Mesenchymal stem cell (in vitro differentiated cells and primary cell): ENCODE data around the gene FAM20B.
"Not testable (repeated sequence)": the region's sequence is repeated elsewhere in the genome, so short reads cannot be mapped to it uniquely, and the experiment has no call there.

ENCODE experiments used
- DNase-seq: peaks from one replicate; pipeline ENCODE4 v3.0.0-alpha.2; 2013
- H2AFZ ChIP-seq: one replicate; pipeline ENCODE4 v1.6.1; 2013; ENCODE audit warnings: low read depth, mild to moderate bottlenecking, control low read depth, inconsistent platforms, low read length, moderate library complexity
- H2AK5ac ChIP-seq: 2 replicates; pipeline ENCODE4 v1.6.1; 2013; ENCODE audit warnings: low read length, moderate library complexity, mild to moderate bottlenecking, inconsistent platforms; ENCODE audit not compliant: severe bottlenecking
- H2BK120ac ChIP-seq: one replicate; pipeline ENCODE4 v1.6.1; 2013; ENCODE audit warnings: low read depth, mild to moderate bottlenecking, inconsistent platforms, low read length, moderate library complexity
- H2BK12ac ChIP-seq, 2 experiments: one replicate each; pipeline ENCODE4 v1.6.1; 2013; ENCODE audit warnings: inconsistent platforms in 2 of 2, low read length in 2 of 2, mild to moderate bottlenecking in 2 of 2, moderate library complexity in 2 of 2, control low read depth in 1 of 2
- H2BK15ac ChIP-seq: one replicate; pipeline ENCODE4 v1.6.1; 2013; ENCODE audit warnings: mild to moderate bottlenecking, low read depth, inconsistent platforms; ENCODE audit not compliant: poor library complexity, severe bottlenecking
- H2BK5ac ChIP-seq: 2 replicates; pipeline ENCODE4 v1.6.1; 2013; ENCODE audit warnings: low read depth, mild to moderate bottlenecking, low read length, control low read depth, inconsistent platforms; ENCODE audit not compliant: poor library complexity, severe bottlenecking
- H3K14ac ChIP-seq, 2 experiments: one replicate each; pipeline ENCODE4 v1.6.1; 2013; ENCODE audit warnings: inconsistent platforms in 2 of 2, low read length in 2 of 2, control low read depth in 1 of 2, mild to moderate bottlenecking in 1 of 2, moderate library complexity in 1 of 2
- H3K18ac ChIP-seq, 2 experiments: one replicate each; pipeline ENCODE4 v1.6.1; 2013; ENCODE audit warnings: inconsistent platforms in 2 of 2, low read length in 2 of 2, control low read depth in 1 of 2, low read depth in 1 of 2, mild to moderate bottlenecking in 1 of 2
- H3K23ac ChIP-seq, 2 experiments: one replicate each; pipeline ENCODE4 v1.6.1; 2013; ENCODE audit warnings: inconsistent platforms in 2 of 2, low read length in 2 of 2, mild to moderate bottlenecking in 2 of 2, moderate library complexity in 2 of 2, control low read depth in 1 of 2
- H3K27ac ChIP-seq: 2 replicates; pipeline ENCODE4 v1.5.1; 2013; ENCODE audit warnings: mild to moderate bottlenecking, moderate library complexity, low read length, control low read depth, inconsistent platforms; ENCODE audit not compliant: poor library complexity, severe bottlenecking
- H3K27me3 ChIP-seq, 2 experiments: 2 replicates each; pipeline versions ENCODE4 v1.6.1 to v1.7.0; 2013; ENCODE audit warnings: low read length in 2 of 2, mild to moderate bottlenecking in 2 of 2, moderate library complexity in 2 of 2, control low read depth in 1 of 2, inconsistent platforms in 1 of 2; ENCODE audit not compliant: control insufficient read depth in 1 of 2, insufficient read depth in 1 of 2
- H3K36me3 ChIP-seq, 2 experiments: 2 replicates each; pipeline versions ENCODE4 v1.6.1 to v1.7.0; 2013; ENCODE audit warnings: low read length in 2 of 2, control low read depth in 1 of 2, inconsistent platforms in 1 of 2, low read depth in 1 of 2, mild to moderate bottlenecking in 1 of 2; ENCODE audit not compliant: insufficient read depth in 2 of 2, control insufficient read depth in 1 of 2
- H3K4ac ChIP-seq, 2 experiments: one replicate each; pipeline ENCODE4 v1.6.1; 2013; ENCODE audit warnings: inconsistent platforms in 2 of 2, low read length in 2 of 2, mild to moderate bottlenecking in 2 of 2, moderate library complexity in 2 of 2, control low read depth in 1 of 2, low read depth in 1 of 2
- H3K4me1 ChIP-seq: 2 replicates; pipeline ENCODE4 v1.6.1; 2013; ENCODE audit warnings: low read depth, low read length, control low read depth; ENCODE audit not compliant: control insufficient read depth, insufficient read depth
- H3K4me2 ChIP-seq: 2 replicates; pipeline ENCODE4 v1.6.1; 2013; ENCODE audit warnings: low read length, mild to moderate bottlenecking, inconsistent platforms; ENCODE audit not compliant: poor library complexity, severe bottlenecking
- H3K4me3 ChIP-seq, 2 experiments: 2 replicates each; pipeline versions ENCODE4 v1.5.1 to v1.7.0; 2013; ENCODE audit warnings: low read length in 2 of 2, mild to moderate bottlenecking in 2 of 2, control low read depth in 1 of 2, low read depth in 1 of 2; ENCODE audit not compliant: insufficient read depth in 1 of 2
- H3K79me1 ChIP-seq: replicated peaks from 2 replicates; pipeline ENCODE4 v1.6.1; 2013; ENCODE audit warnings: mild to moderate bottlenecking, control low read depth, low read length, inconsistent platforms; ENCODE audit not compliant: poor library complexity, severe bottlenecking
- H3K9ac ChIP-seq: 2 replicates; pipeline ENCODE4 v1.7.0; 2013; ENCODE audit warnings: mild to moderate bottlenecking, low read length, moderate library complexity
- H3K9me3 ChIP-seq: 2 replicates; pipeline ENCODE4 v1.7.0; 2013; ENCODE audit warnings: mild to moderate bottlenecking, low read length; ENCODE audit not compliant: control insufficient read depth
- H4K8ac ChIP-seq: one replicate; pipeline ENCODE4 v1.6.1; 2013; ENCODE audit warnings: inconsistent platforms, mild to moderate bottlenecking, low read length, moderate library complexity
- H4K91ac ChIP-seq: one replicate; pipeline ENCODE4 v1.6.1; 2013; ENCODE audit warnings: mild to moderate bottlenecking, low read length, inconsistent platforms
- WGBS: methylation state at CpG from one replicate; pipeline ENCODE4 v1.1.7; 2013; ENCODE audit warnings: mixed read lengths; 5-methylcytosine and 5-hydroxymethylcytosine counted together

Gene FAM20B

GRCh38 chr1:179039502-179040174 is 13.9 kb downstream of the FAM20B start:
- not testable (repeated sequence) for H3K27ac ChIP-seq, H3K4me3 ChIP-seq, H4K8ac ChIP-seq, DNase-seq, H3K27me3 ChIP-seq, H3K36me3 ChIP-seq, H2BK5ac ChIP-seq, H3K4ac ChIP-seq, H3K4me1 ChIP-seq, H3K9me3 ChIP-seq, H2BK15ac ChIP-seq, H2AK5ac ChIP-seq, H2BK120ac ChIP-seq, H3K18ac ChIP-seq, H3K4me2 ChIP-seq, H3K23ac ChIP-seq, H2AFZ ChIP-seq, H2BK12ac ChIP-seq, H4K91ac ChIP-seq, H3K14ac ChIP-seq
- 72% methylated on average over 4 of the region's 9 CpGs for WGBS
- peaks cover 32% of the 10 kb centered on the region for H3K79me1 ChIP-seq
- H3K9ac ChIP-seq: peak overlapping the region; percentile 33

DNA sequence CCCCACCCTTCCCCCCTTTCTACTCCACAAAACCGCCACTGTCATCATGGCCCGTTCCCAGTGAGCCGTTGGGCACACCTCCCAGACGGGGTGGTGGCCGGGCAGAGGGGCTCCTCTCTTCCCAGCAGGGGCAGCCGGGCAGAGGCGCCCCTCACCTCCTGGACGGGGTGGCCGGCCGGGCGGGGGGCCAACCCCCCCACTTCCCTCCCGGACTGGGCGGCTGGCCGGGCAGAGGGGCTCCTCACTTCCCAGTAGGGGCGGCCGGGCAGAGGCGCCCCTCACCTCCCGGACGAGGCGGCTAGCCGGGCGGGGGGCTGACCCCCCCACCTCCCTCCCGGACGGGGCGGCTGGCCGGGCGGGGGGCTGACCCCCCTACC is 14.5 kb downstream of the FAM20B start:
- H3K4ac ChIP-seq, H4K8ac ChIP-seq, H2BK120ac ChIP-seq, H3K27ac ChIP-seq, H3K4me3 ChIP-seq, H2BK5ac ChIP-seq, H2BK12ac ChIP-seq, H3K4me1 ChIP-seq, H2AFZ ChIP-seq, H3K18ac ChIP-seq, H3K14ac ChIP-seq, H3K27me3 ChIP-seq, H3K4me2 ChIP-seq, H3K9ac ChIP-seq, DNase-seq, H3K23ac ChIP-seq, H2BK15ac ChIP-seq, H3K9me3 ChIP-seq, H2AK5ac ChIP-seq, H3K36me3 ChIP-seq, H4K91ac ChIP-seq: not testable (repeated sequence)
- peaks cover 30% of the 10 kb centered on the region for H3K79me1 ChIP-seq
- WGBS: 84% methylated on average over 8 of the region's 27 CpGs

- Histone ChIP-seq H2BK12ac (no peak overlapping the region), H3K23ac (no peak overlapping the region), H2BK15ac (no peak overlapping the region), H3K4me3 (no peak overlapping the region), H3K36me3 (peaks cover 4 to 8% of the 10 kb centered on the region in 2 experiments), H3K27me3 (no peaks in the 10 kb centered on the region), H3K4ac (no peak overlapping the region), H3K9me3 (no peaks in the 10 kb centered on the region), H2AK5ac (no peak overlapping the region), H2AFZ (no peak overlapping the region), H3K18ac (no peak overlapping the region), H4K91ac (no peak overlapping the region), H3K4me1 (peaks cover 8% of the 10 kb centered on the region), H2BK120ac (no peak overlapping the region), H3K14ac (no peak overlapping the region), H3K9ac (no peak overlapping the region), H3K27ac (no peak overlapping the region), H3K4me2 (no peak overlapping the region), H2BK5ac (no peak overlapping the region), H4K8ac (peak overlapping the region; percentile 22), H3K79me1 (peaks cover 29% of the 10 kb centered on the region)
- no peak for DNase-seq
- WGBS: 97% methylated on average over 8 of the region's 8 CpGs
These were observed 16.4 kb downstream of the FAM20B start for GRCh38 chr1:179042087-179042486.

DNA sequence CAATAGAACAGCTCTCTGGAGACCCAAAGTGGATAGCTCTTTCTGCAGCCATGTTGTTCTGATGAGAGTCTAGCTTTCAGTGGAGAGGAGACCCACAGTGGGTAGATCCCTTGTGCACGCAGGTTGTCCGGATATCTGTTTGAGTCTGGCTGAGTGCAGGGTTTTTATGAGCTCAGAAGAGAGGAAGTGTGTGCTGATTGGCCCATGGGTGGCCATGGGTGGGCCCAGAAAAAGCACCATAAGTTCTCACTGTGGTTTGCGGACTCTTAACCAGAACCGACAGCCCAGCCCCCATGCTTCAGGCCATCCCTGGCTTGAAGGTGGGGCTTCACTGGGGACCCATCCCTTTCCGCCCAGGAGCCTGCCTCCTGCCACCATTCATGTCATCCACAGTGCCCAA is 17.0 kb downstream of the FAM20B start:
- Histone ChIP-seq H3K27ac (no peak overlapping the region), H3K79me1 (peaks cover 32% of the 10 kb centered on the region), H3K18ac (no peak overlapping the region), H2BK120ac (no peak overlapping the region), H2AK5ac (no peak overlapping the region), H3K14ac (peak overlapping the region in 1 of 2 experiments; percentile 38), H2AFZ (no peak overlapping the region), H3K9me3 (no peaks in the 10 kb centered on the region), H3K27me3 (no peaks in the 10 kb centered on the region), H3K9ac (no peak overlapping the region), H2BK15ac (no peak overlapping the region), H2BK12ac (no peak overlapping the region), H3K23ac (no peak overlapping the region), H3K4me1 (peaks cover 8% of the 10 kb centered on the region), H3K4me2 (no peak overlapping the region), H4K8ac (no peak overlapping the region), H3K4ac (no peak overlapping the region), H3K4me3 (no peak overlapping the region), H3K36me3 (peaks cover 4 to 8% of the 10 kb centered on the region in 2 experiments), H2BK5ac (no peak overlapping the region), H4K91ac (no peak overlapping the region)
- WGBS: 96% methylated on average over 5 of the region's 5 CpGs
- no peak for DNase-seq
